ENCODE data around the gene BRAF. TPM values are rescaled to one million over a fixed set of nuclear protein-coding genes. Genes with fewer than 3 reads are reported as not detected.
A peak's percentile ranks its signal among the peaks of the same experiment; 100 is the strongest.
"Not testable (repeated sequence)": the region's sequence is repeated elsewhere in the genome, so short reads cannot be mapped to it uniquely, and the experiment has no call there.

Gene BRAF
- total RNA-seq, 1 experiment from 2014 or later: 12.5 TPM

DNA sequence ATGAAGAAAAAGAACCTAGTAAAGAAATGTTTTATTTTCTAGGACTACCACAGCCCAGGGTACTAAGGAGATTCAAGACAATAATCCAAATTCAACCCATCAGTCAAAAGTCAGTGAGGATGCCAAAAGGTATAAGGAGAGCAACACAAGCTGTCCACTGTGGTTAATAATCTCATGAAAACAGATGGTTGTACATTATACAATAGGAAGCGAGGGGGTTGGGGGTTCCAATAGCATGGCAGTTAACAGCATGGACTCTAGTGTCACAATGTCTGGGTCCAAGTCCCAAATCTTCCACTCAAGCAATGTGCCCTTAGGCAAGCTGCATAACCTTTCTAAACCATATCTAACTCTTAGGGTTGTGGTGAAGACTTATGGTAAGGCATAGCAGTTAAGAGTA lies 35.1 kb downstream of the BRAF start:
- in situ Hi-C loops (cut with HindIII; ENCODE audit: low pct_unique_long_range_greater_than_20kb, low sequenced_read_pairs): no loop called here
- DNase-seq (ENCODE audit: low read depth, low spot score): no peak

DNA sequence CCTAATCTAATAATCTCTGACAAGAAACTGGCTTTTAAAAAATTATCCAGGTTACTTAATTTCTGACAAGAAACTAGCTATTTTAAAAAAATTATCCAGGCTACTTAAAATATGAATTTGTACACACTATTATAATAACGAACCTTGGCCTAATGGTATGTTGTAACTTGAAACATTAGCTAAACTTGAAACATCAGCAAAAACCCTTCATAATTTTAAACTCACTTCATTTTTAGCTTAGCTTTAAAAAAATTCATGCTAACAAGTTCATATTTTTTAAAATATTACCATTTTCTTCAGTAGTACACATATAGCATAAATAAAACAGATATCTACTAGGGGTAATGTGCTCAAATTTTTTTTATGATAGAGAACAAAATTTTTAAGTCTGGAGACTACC lies 35.6 kb downstream of the BRAF start:
- in situ Hi-C loops (cut with HindIII; ENCODE audit: low pct_unique_long_range_greater_than_20kb, low sequenced_read_pairs): no loop called here

DNA sequence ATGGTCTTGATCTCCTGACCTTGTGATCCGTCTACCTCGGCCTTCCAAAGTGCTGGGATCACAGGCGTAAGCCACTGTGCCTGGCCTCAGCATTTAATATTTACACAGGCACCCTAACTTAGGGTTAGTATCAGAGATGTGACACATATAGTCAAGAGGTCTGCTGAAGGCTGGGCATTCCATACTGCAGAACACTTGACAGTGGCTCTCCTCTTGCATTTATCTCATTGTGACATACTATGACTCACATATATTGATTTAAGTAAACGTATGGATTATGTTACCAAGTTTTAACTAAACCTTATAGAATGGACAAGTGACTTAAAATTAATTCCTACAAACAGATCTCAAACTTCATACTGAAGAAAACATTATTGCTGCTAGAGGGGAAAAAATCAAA lies 36.6 kb downstream of the BRAF start:
- no peak for DNase-seq (ENCODE audit: low read depth, low spot score)
- in situ Hi-C loops (cut with HindIII; ENCODE audit: low pct_unique_long_range_greater_than_20kb, low sequenced_read_pairs): no loop called here

More for the DNA sequence above, 35.6 kb downstream of the BRAF start:
- no peak for DNase-seq (ENCODE audit: low read depth, low spot score)

DNA sequence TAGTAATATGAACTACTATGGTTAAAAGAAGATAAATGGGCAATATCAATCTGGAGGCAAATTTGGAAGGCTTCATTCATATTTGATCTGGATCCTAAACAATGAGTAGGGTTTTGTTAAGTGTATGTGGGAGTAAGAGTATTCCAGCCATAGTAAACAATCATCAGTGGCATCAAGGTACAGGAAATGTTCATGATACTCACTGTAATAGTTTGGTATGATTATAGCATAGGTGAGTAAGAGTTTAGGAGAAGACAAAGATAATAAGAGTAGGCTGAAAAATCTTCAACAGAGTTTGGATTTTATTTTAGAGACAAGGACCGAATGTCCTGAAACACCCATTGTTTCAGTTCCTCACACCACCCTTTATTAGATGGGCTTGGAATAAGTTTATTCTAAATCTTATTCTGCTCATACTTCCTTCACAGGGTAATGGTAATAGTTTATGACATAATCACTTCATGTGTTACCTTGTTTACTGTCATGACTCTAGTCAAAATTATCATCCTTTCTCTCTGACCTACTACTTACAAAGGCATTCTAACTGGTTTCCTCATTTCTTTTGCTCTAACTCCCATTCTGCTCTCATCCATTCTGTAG lies 38.9 kb downstream of the BRAF start:
- no peak for DNase-seq (ENCODE audit: low read depth, low spot score)
- in situ Hi-C loops (cut with HindIII; ENCODE audit: low pct_unique_long_range_greater_than_20kb, low sequenced_read_pairs): no loop called here

DNA sequence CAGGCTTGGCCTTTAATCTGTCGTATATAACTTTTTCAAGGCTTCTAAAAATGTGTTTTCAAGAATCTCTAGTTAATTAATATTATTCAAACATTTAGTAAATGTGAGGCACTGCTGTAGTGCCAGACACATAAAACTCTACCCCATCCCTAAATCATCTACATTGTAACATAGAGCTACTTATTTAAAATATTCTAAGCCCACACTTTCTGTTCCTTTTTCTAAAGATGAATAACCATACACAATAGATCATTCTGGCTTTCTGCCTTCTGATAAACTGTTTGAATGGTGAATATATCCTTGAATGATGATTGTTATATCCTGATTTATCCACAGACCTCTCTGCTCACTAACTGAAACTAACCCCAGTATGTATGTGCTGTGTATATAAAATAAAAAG lies 41.4 kb downstream of the BRAF start:
- DNase-seq (ENCODE audit: low read depth, low spot score): no peak
- in situ Hi-C loops (cut with HindIII; ENCODE audit: low pct_unique_long_range_greater_than_20kb, low sequenced_read_pairs): no loop called here

DNA sequence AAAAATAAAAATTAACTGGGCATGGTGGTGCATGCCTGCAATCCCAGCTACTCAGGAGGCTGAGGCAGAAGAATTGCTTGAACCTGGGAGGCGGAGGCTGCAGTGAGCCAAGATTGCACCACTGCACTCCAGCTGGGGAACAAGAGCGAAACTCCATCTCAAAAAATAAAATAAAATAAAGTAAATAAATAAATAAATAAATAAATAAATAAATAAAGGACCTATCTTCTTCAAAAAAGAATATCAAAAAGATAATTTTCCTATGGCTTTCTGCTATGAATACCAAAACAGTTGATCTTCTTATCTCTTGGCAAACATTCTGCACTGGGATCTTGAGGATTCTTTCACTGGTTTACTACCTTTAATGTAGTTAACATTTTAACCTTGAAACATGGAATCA lies 41.9 kb downstream of the BRAF start:
- DNase-seq (ENCODE audit: low read depth, low spot score); in situ Hi-C loops (cut with HindIII; ENCODE audit: low pct_unique_long_range_greater_than_20kb, low sequenced_read_pairs): not testable (repeated sequence)

DNA sequence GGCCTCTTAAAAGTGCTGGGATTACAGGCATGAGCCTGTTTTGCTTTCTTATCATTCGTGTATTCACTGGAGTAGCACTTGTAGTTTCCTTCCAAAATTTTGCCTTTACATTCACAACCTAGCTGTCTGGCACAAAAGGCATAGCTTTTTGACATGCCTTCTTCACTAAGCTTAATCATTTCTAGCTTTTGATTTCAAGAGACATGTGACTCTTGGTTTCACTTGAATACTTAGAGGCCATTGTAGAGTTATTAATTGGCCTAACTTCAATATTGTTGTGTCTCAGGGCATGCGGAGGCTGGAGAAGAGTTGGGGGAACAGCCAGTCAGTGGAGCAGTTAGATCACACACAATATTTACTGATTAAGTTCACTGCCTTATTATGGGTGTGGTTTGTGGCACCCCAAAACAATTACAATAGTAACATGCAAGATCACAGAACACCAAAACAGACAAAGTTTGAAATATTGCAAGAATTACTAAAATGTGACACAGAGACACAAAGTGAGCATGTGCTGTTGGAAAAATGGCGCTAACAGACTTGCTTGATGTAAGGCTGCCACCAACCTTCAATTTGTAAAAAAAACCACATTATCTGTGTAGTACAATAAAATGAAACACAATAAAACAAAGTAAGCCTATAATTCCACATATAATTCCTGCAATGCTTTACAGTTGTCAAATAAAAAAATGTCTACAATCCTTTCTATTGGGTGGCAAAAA lies 43.1 kb downstream of the BRAF start:
- in situ Hi-C loops (cut with HindIII; ENCODE audit: low pct_unique_long_range_greater_than_20kb, low sequenced_read_pairs): no loop called here
- DNase-seq (ENCODE audit: low read depth, low spot score): peak; percentile 67

DNA sequence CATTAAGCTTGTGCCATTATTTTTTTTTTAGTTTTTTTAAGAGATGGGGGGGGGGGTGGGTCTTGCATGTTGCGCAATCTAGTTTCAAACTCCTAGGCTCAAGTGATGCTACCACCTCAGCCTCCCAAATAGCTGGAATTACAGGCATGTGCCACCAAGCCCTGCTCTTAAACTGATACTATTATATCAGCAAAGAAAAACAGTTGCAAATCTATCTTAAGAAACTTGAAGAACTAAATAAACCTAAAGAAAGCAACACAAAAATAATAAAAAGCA lies 47.5 kb downstream of the BRAF start:
- DNase-seq (ENCODE audit: low read depth, low spot score): no peak
- in situ Hi-C loops (cut with HindIII; ENCODE audit: low pct_unique_long_range_greater_than_20kb, low sequenced_read_pairs): no loop called here

DNA sequence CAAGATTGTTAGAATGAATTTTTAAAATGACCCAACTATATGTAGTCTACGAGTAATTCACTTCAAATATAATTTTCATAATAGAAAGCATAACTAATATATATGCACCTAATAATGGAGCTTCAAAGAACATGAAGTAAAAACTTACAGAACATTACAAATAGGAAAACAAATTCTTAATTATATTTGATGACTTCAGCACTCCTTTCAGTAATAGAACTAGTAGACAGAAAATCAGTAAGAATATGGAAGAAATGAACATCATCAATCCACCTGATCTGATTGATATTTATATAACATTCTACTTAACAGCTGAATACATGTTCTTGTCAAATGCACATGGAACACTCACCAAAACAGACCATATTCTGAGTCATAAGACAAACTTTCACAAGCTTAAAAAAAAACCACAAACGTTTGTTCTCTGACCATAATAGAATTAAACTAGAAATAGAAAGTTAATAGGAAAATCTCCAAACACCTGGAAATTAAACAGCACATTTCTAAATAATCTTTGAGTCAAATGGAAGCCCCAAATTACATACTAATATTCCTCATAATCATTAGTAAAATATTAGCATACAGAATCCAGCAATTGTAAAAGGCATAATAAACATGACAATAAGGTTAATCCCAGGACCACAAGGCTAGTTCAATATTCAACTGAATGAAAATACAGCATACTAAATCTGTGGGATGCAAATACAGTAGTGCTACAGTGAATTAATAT lies 48.0 kb downstream of the BRAF start:
- in situ Hi-C loops (cut with HindIII; ENCODE audit: low pct_unique_long_range_greater_than_20kb, low sequenced_read_pairs): no loop called here
- no peak for DNase-seq (ENCODE audit: low read depth, low spot score)

DNA sequence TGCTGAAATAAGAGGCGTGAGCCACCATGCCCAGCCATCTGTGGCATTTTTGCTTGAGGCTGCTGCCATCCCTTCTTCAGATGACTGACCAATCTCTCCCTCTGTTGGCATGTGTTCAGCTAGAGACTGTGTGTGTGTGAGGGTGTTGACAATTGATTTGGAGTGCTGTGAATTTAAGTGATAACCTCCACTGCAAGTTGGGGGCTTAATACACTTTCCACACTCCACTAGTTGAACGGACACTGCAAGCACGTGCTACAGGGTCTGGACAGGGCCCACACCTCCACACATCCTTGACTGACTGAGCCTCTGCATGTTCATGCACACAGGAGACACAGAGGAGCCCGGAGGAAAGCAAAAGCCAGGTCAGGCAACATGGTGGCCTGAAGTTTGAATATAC lies 51.3 kb downstream of the BRAF start:
- DNase-seq (ENCODE audit: low read depth, low spot score): no peak
- in situ Hi-C loops (cut with HindIII; ENCODE audit: low pct_unique_long_range_greater_than_20kb, low sequenced_read_pairs): no loop called here

DNA sequence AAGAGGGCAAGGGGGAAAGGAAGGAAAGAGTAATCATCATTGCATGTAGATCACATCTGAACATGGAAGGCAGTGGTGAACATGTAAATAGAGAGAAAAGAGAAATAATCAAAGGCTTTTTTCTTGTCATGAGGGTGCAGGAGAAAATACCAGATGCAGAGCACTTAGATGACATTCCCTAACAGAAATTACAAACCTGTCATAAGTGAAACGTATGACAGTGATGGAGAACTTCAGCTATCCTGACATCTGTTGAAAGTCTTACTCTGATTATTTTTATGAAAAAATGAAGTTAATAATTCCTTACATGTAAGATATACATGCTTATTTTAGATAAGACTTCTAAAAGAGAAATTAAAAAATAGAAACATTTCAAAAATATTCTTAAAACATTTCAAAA lies 54.7 kb downstream of the BRAF start:
- DNase-seq (ENCODE audit: low read depth, low spot score): no peak
- in situ Hi-C loops (cut with HindIII; ENCODE audit: low pct_unique_long_range_greater_than_20kb, low sequenced_read_pairs): no loop called here

DNA sequence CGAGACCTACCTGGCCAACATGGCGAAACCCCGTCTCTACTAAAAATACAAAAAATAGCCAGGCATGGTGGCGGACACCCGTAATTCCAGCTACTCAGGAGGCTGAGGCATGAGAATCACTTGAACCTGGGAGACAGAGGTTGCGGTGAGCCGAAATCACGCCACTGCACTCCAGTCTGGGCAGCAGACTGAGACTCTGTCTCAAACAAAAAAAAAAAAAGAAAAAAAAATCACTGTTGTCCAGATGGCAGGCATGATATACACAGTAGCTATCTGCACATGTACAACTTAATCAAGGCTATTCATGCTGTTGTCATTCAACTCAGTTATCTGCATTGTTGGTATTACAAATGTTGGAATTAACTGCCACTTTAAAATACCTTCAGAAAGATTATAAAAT lies 55.3 kb downstream of the BRAF start:
- in situ Hi-C loops (cut with HindIII; ENCODE audit: low pct_unique_long_range_greater_than_20kb, low sequenced_read_pairs): no loop called here
- DNase-seq (ENCODE audit: low read depth, low spot score): no peak

DNA sequence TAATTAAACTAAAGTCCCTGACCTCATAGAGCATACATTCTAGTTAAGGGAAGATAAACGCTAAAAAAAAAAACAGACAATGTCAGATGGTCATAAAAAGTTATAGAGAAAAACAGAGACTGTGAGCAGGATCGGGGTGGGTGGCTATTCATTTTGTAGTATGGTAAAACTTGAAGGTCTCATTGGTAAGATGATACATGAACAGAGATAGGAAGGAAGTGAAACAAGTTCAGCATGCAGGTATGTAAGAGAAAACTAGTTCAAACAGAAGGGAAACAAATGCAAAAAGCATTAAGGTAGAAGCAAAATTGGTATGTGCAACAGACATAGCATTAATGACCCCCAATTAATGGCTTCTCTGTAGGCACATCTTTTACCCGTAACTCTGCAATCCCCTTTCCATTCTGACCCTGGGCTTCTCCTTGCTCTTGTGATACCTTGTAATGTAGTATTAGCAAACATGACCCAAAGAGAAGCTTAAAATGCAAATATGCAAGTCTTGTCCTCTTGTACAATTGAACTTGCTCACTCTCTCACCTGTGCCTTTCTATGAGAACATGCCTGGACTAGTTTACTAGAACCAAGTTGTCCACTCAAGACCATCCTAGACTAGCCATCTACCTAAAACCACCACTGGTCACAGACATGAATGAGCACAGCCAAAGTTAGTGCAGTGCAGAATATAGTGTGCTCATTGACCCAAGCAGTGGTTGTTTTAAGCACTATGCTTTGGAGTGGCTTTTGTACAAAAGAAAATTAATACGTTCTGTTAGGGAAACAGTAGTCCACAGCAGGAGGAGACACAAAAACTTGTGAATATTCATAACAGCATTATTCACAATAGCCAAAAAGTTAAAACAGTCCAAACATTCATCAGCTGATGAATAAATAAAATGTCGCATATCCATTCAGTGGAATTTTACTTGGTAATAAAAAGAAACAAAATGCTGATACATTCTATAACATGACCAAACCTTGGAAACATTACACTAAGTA lies 57.0 kb downstream of the BRAF start:
- in situ Hi-C loops (cut with HindIII; ENCODE audit: low pct_unique_long_range_greater_than_20kb, low sequenced_read_pairs): no loop called here

DNA sequence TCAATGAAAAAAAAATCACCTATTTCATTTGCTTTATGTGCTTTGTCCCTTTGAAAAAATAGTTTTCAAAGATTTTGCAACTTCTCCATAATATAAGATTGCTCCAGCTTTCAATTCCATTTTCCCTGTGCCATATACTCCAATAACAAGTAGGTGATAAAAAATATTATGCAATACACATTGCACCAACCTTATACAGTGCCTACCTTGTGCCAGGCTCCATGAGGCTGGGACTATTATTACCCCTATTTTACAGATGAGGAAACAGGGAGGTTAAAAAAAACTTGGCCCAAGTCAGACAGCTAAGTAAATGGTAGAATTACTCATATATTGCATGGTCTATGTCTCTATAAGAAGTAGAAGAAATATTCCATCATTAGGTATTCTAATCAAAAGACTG lies 57.8 kb downstream of the BRAF start:
- in situ Hi-C loops (cut with HindIII; ENCODE audit: low pct_unique_long_range_greater_than_20kb, low sequenced_read_pairs): no loop called here
- DNase-seq (ENCODE audit: low read depth, low spot score): no peak

More for the DNA sequence above, 57.0 kb downstream of the BRAF start:
- DNase-seq (ENCODE audit: low read depth, low spot score): no peak

DNA sequence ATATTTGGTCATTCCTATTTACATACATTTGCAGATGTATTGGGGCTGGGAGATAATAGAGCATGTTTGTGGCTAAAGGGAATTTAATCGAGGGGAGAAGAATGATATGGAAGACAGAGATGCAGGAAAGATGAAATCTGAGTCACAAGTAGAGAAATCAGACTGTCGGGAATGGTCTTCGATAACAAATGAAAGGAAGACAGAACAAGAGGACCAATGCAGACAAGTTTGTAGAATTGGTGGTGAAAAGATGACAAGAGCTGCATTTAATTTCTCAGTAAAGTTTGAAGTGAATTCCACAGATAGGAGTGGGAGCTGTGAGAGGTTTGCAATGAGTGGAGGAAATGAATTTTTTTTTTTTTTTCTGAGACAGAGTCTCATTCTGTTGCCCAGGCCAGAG lies 60.0 kb downstream of the BRAF start:
- in situ Hi-C loops (cut with HindIII; ENCODE audit: low pct_unique_long_range_greater_than_20kb, low sequenced_read_pairs): no loop called here
- no peak for DNase-seq (ENCODE audit: low read depth, low spot score)

DNA sequence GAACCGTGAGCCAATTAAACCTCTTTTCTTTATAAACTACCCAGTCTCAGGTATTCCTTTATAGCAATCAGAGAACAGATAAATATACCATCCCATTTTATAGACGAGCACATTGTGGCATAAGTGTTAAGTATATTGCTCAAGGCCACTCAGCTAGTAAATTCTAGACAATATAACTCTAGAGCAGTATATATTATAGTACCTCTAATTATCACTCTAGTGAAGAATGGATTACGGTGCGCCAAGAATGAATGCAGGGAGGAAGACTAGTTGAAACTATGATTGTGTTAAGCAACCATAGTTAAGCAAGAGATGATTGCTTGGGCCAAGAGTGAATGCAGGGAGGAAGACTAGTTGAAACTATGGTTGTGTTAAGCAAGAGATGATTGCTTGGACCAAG lies 60.9 kb downstream of the BRAF start:
- no peak for DNase-seq (ENCODE audit: low read depth, low spot score)
- in situ Hi-C loops (cut with HindIII; ENCODE audit: low pct_unique_long_range_greater_than_20kb, low sequenced_read_pairs): no loop called here

DNA sequence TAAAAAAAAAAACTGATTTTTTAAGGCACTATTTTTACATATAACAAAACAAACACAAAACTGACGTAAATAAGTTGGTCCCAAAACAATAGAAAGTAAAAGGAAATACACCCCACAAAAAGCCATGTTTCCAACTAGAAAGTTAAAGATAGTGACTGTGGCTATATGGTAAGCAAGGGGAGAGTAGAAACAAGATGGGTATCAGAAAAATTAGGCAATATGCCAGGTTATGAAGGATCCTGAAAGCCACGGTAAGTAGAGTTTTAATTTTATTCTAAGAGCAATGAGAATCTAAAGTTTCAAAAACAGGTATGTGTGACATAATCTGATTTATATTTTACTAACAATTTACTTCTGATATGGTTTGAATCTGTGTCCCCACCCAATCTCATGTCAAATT lies 61.5 kb downstream of the BRAF start:
- DNase-seq (ENCODE audit: low read depth, low spot score): no peak
- in situ Hi-C loops (cut with HindIII; ENCODE audit: low pct_unique_long_range_greater_than_20kb, low sequenced_read_pairs): no loop called here

DNA sequence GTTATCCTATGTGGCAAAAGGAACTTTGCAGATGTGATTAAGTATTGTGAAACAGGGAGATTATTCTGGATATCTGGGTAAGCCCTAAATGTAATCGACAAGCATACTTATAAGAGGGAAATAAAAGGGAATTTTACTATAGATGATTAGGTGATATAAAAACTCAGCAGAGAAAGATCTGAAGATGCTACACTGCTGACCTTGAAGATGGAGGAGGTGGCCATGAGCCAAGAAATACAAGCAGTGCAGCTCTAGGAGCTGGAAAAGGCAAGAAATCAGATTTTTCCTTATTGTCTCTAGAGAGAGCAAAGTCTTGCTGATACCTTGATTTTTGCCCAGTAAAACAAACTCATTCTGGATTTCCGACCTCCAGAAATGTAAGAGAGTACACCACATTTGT lies 67.7 kb downstream of the BRAF start:
- in situ Hi-C loops (cut with HindIII; ENCODE audit: low pct_unique_long_range_greater_than_20kb, low sequenced_read_pairs): no loop called here
- DNase-seq (ENCODE audit: low read depth, low spot score): no peak

Data from SK-MEL-5 (cell line).